Measurements from ENCODE around the gene ETS1. TPM values are rescaled to one million over a fixed set of nuclear protein-coding genes. Genes with fewer than 3 reads are reported as not detected.

Gene ETS1
- total RNA-seq, 1 experiment from 2014 or later = 1.1 TPM

DNA sequence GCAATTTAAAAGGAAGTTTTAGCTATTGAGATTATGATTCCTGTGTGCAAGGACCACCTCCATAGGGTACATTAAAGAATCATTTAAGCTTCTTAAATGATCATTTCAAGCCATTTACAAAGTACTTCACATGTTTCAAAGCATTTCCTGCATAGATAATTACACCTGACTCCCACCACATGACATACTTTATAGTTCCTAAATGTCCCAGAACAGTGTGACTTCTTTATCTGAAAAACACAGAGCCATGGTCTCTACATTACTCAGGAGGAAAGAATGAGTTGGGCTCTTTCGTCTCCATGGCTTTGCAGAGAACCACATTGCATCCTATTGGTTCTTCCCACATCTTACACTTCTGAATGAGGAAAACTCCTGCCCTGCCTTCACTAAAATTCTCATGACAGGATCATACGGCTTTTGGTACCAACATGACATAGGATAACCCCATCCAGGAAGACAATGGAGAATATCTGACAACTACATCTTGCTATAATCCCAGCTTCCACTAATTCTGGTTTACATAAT is 88.6 kb downstream of the ETS1 start:
- TF ChIP-seq, protein P1, sequence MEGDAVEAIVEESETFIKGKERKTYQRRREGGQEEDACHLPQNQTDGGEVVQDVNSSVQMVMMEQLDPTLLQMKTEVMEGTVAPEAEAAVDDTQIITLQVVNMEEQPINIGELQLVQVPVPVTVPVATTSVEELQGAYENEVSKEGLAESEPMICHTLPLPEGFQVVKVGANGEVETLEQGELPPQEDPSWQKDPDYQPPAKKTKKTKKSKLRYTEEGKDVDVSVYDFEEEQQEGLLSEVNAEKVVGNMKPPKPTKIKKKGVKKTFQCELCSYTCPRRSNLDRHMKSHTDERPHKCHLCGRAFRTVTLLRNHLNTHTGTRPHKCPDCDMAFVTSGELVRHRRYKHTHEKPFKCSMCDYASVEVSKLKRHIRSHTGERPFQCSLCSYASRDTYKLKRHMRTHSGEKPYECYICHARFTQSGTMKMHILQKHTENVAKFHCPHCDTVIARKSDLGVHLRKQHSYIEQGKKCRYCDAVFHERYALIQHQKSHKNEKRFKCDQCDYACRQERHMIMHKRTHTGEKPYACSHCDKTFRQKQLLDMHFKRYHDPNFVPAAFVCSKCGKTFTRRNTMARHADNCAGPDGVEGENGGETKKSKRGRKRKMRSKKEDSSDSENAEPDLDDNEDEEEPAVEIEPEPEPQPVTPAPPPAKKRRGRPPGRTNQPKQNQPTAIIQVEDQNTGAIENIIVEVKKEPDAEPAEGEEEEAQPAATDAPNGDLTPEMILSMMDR (IDR thresholded peaks at IDR 0.05; ENCODE audit: insufficient read depth in 1 of 2, low read depth in 1 of 2, low read length in 1 of 2, severe bottlenecking in 1 of 2, unreplicated experiment in 1 of 2) = no peak
- H3K27me3 ChIP-seq (replicated peaks; ENCODE audit: control insufficient read depth, insufficient read depth, low read length) = no peaks in the 10 kb centered on the region
- BruUV-seq (replicated peaks) = no TSS peak
- CTCF ChIA-PET = no interaction called here
- H3K36me3 ChIP-seq (ENCODE audit: control insufficient read depth, insufficient read depth, low read length) = no peaks in the 10 kb centered on the region
- no peak for DNase-seq
- H3K4me1 Mint-ChIP-seq (ENCODE audit: low read depth, unreplicated experiment) = no peaks in the 10 kb centered on the region
- H3K36me3 Mint-ChIP-seq (ENCODE audit: insufficient read depth, unreplicated experiment) = no peaks in the 10 kb centered on the region
- intact Hi-C loops (cut with micrococcal nuclease; ENCODE audit: unreplicated experiment) = no loop called here
- POLR2A ChIA-PET = no interaction called here
- peaks cover 3% of the 10 kb centered on the region for H3K27me3 Mint-ChIP-seq (ENCODE audit: insufficient read depth, unreplicated experiment)
- H3K9me3 Mint-ChIP-seq (ENCODE audit: unreplicated experiment) = no peaks in the 10 kb centered on the region
- no peaks in the 10 kb centered on the region for H3K9me3 ChIP-seq
- H3K4me1 ChIP-seq = no peaks in the 10 kb centered on the region
- no peak overlapping the region for H3K4me3 ChIP-seq (ENCODE audit: low read depth, low read length)
- no peak overlapping the region for H3K27ac Mint-ChIP-seq (ENCODE audit: unreplicated experiment)
- no peak overlapping the region for H3K4me3 Mint-ChIP-seq (ENCODE audit: unreplicated experiment)

- Histone ChIP-seq H3K36me3 (ENCODE audit: control insufficient read depth, insufficient read depth, low read length) (no peaks in the 10 kb centered on the region), H3K9me3 (no peaks in the 10 kb centered on the region), H3K4me3 (ENCODE audit: low read depth, low read length) (no peak overlapping the region), H3K27me3 (replicated peaks; ENCODE audit: control insufficient read depth, insufficient read depth, low read length) (no peaks in the 10 kb centered on the region), H3K4me1 (no peaks in the 10 kb centered on the region)
- Mint-ChIP-seq H3K4me3 (ENCODE audit: unreplicated experiment) (no peak overlapping the region), H3K4me1 (ENCODE audit: low read depth, unreplicated experiment) (no peaks in the 10 kb centered on the region), H3K27ac (ENCODE audit: unreplicated experiment) (no peak overlapping the region), H3K27me3 (ENCODE audit: insufficient read depth, unreplicated experiment) (peaks cover 3% of the 10 kb centered on the region), H3K9me3 (ENCODE audit: unreplicated experiment) (no peaks in the 10 kb centered on the region), H3K36me3 (ENCODE audit: insufficient read depth, unreplicated experiment) (no peaks in the 10 kb centered on the region)
- no TSS peak for BruUV-seq (replicated peaks)
- intact Hi-C loops (cut with micrococcal nuclease; ENCODE audit: unreplicated experiment) = no loop called here
- no peak for DNase-seq
- TF ChIP-seq, protein P1 (IDR thresholded peaks at IDR 0.05; ENCODE audit: insufficient read depth in 1 of 2, low read depth in 1 of 2, low read length in 1 of 2, severe bottlenecking in 1 of 2, unreplicated experiment in 1 of 2) = no peak
- CTCF ChIA-PET = no interaction called here
- POLR2A ChIA-PET = no interaction called here
Measured at GRCh38 chr11:128497776-128498095, 89.6 kb downstream of the ETS1 start.

- Histone ChIP-seq H3K27me3 (replicated peaks; ENCODE audit: control insufficient read depth, insufficient read depth, low read length) (no peaks in the 10 kb centered on the region), H3K4me1 (no peaks in the 10 kb centered on the region), H3K9me3 (no peaks in the 10 kb centered on the region), H3K4me3 (ENCODE audit: low read depth, low read length) (no peak overlapping the region), H3K36me3 (ENCODE audit: control insufficient read depth, insufficient read depth, low read length) (no peaks in the 10 kb centered on the region)
- ChIA-PET POLR2A (no interaction called here), CTCF (no interaction called here)
- no peaks in the 10 kb centered on the region for H3K36me3 Mint-ChIP-seq (ENCODE audit: insufficient read depth, unreplicated experiment)
- H3K27ac Mint-ChIP-seq (ENCODE audit: unreplicated experiment) = no peak overlapping the region
- no peak overlapping the region for H3K4me3 Mint-ChIP-seq (ENCODE audit: unreplicated experiment)
- DNase-seq = no peak
- intact Hi-C loops (cut with micrococcal nuclease; ENCODE audit: unreplicated experiment) = no loop called here
- BruUV-seq (replicated peaks) = no TSS peak
- no peaks in the 10 kb centered on the region for H3K9me3 Mint-ChIP-seq (ENCODE audit: unreplicated experiment)
- H3K27me3 Mint-ChIP-seq (ENCODE audit: insufficient read depth, unreplicated experiment) = peaks cover 3% of the 10 kb centered on the region
- TF ChIP-seq, protein P1 (IDR thresholded peaks at IDR 0.05; ENCODE audit: insufficient read depth in 1 of 2, low read depth in 1 of 2, low read length in 1 of 2, severe bottlenecking in 1 of 2, unreplicated experiment in 1 of 2) = no peak
- no peaks in the 10 kb centered on the region for H3K4me1 Mint-ChIP-seq (ENCODE audit: low read depth, unreplicated experiment)
Measured at GRCh38 chr11:128497061-128497775, 90.1 kb downstream of the ETS1 start.

Data from Caco-2 (cell line).